GM18520 (cell line): ENCODE measurements around the gene SLFN5.
"Not testable (repeated sequence)": the region's sequence is repeated elsewhere in the genome, so short reads cannot be mapped to it uniquely, and the experiment has no call there.

ENCODE experiments used
- ATAC-seq: cut with Tn5 transposase; IDR thresholded peaks from one replicate; pipeline ENCODE4 v1.9.1; 2021; ENCODE audit not compliant: unreplicated experiment

Gene SLFN5

GRCh38 chr17:35241520-35241919 lies 1.4 kb upstream of the SLFN5 start:
- no peak for ATAC-seq

- ATAC-seq = peak; percentile 35
Measured at GRCh38 chr17:35242158-35242804, 591 bp upstream of the SLFN5 start.

GRCh38 chr17:35243561-35244340 lies 879 bp downstream of the SLFN5 start:
- no peak for ATAC-seq

- no peak for ATAC-seq
Measured at GRCh38 chr17:35244341-35245195, 1.7 kb downstream of the SLFN5 start.

GRCh38 chr17:35245196-35245486 lies 2.3 kb downstream of the SLFN5 start:
- ATAC-seq = no peak

- ATAC-seq = no peak
Measured at GRCh38 chr17:35252651-35253050, 9.8 kb downstream of the SLFN5 start.

- no peak for ATAC-seq
Measured at GRCh38 chr17:35254107-35254773, 11.4 kb downstream of the SLFN5 start.

- ATAC-seq = no peak
Measured at GRCh38 chr17:35255316-35255715, 12.4 kb downstream of the SLFN5 start.

- no peak for ATAC-seq
Measured at GRCh38 chr17:35256629-35257028, 13.8 kb downstream of the SLFN5 start.

- ATAC-seq = no peak
Measured at GRCh38 chr17:35257208-35257659, 14.4 kb downstream of the SLFN5 start.

- ATAC-seq = no peak
Measured at GRCh38 chr17:35259001-35259400, 16.1 kb downstream of the SLFN5 start.

- ATAC-seq = no peak
Measured at GRCh38 chr17:35265071-35265470, 22.2 kb downstream of the SLFN5 start.

- no peak for ATAC-seq
Measured at GRCh38 chr17:35265566-35266141, 22.8 kb downstream of the SLFN5 start.

GRCh38 chr17:35274167-35275066 lies 31.5 kb downstream of the SLFN5 start:
- ATAC-seq = not testable (repeated sequence)

GRCh38 chr17:35278454-35278853 lies 35.6 kb downstream of the SLFN5 start:
- ATAC-seq = not testable (repeated sequence)

GRCh38 chr17:35278876-35279275 lies 36.0 kb downstream of the SLFN5 start:
- not testable (repeated sequence) for ATAC-seq

GRCh38 chr17:35283767-35284166 lies 40.9 kb downstream of the SLFN5 start:
- no peak for ATAC-seq

- ATAC-seq = no peak
Measured at GRCh38 chr17:35284955-35285354, 42.1 kb downstream of the SLFN5 start.

GRCh38 chr17:35286120-35286781 lies 43.4 kb downstream of the SLFN5 start:
- ATAC-seq = no peak
